ENCODE results near the gene DENND6B. TPM values are rescaled to one million over a fixed set of nuclear protein-coding genes. Genes with fewer than 3 reads are reported as not detected.

DENND6B gene
- total and polyA plus RNA-seq, 2 of the 13 experiments (the other 11 are each of a cell fraction or from before 2014, with no cell fraction given) = 0.95 to 3.8 TPM

- TF ChIP-seq ZNF639 (CRISPR knock-in tag; conservative IDR thresholded peaks at IDR 0.05) = no peak; the same call in none of the 2 replicates
- TF ChIP-seq PAX8 (CRISPR knock-in tag; IDR thresholded peaks at IDR 0.05; ENCODE audit: borderline replicate concordance) = peak; percentile 39
- peak; percentile 81; the same call in 1 of the 2 replicates for TF ChIP-seq TFDP1 (CRISPR knock-in tag; IDR thresholded peaks at IDR 0.05; ENCODE audit: borderline replicate concordance)
- no peak for TF ChIP-seq IKZF1 (IDR thresholded peaks at IDR 0.05)
- TF ChIP-seq HNF1A (IDR thresholded peaks at IDR 0.05; ENCODE audit: low read depth) = no peak
- TF ChIP-seq HNF1A (CRISPR knock-in tag; IDR thresholded peaks at IDR 0.05; ENCODE audit: borderline replicate concordance) = no peak
- TF ChIP-seq TCF7 (IDR thresholded peaks at IDR 0.05; ENCODE audit: low read depth) = no peak
- no peak for TF ChIP-seq NONO (IDR thresholded peaks at IDR 0.05)
- TF ChIP-seq NONO (CRISPR knock-in tag; conservative IDR thresholded peaks at IDR 0.05) = peak; percentile 60; the same call in 1 of the 2 replicates
- TF ChIP-seq AHR (CRISPR knock-in tag; IDR thresholded peaks at IDR 0.05) = no peak
- 0 out of 2 replicates have a peak, but pooled peaks have one; percentile 36 for TF ChIP-seq ZNF510 (CRISPR knock-in tag; IDR thresholded peaks at IDR 0.05; ENCODE audit: low read depth)
- no peak for TF ChIP-seq ZNF672 (CRISPR knock-in tag; IDR thresholded peaks at IDR 0.05)
- TF ChIP-seq ZNF773 (CRISPR knock-in tag; IDR thresholded peaks at IDR 0.05; ENCODE audit: borderline replicate concordance) = no peak
- TF ChIP-seq TGIF2 (CRISPR knock-in tag; IDR thresholded peaks at IDR 0.05) = 0 out of 2 replicates have a peak, but pooled peaks have one; percentile 70
- TF ChIP-seq, protein P1, sequence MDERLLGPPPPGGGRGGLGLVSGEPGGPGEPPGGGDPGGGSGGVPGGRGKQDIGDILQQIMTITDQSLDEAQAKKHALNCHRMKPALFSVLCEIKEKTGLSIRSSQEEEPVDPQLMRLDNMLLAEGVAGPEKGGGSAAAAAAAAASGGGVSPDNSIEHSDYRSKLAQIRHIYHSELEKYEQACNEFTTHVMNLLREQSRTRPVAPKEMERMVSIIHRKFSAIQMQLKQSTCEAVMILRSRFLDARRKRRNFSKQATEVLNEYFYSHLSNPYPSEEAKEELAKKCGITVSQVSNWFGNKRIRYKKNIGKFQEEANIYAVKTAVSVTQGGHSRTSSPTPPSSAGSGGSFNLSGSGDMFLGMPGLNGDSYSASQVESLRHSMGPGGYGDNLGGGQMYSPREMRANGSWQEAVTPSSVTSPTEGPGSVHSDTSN (CRISPR knock-in tag; IDR thresholded peaks at IDR 0.05) = no peak
- TF ChIP-seq SP140L (CRISPR knock-in tag; IDR thresholded peaks at IDR 0.05; ENCODE audit: borderline replicate concordance) = no peak
- TF ChIP-seq ZNF354B (CRISPR knock-in tag; IDR thresholded peaks at IDR 0.05) = 0 out of 2 replicates have a peak, but pooled peaks have one; percentile 19
- TF ChIP-seq ZFP36L2 (CRISPR knock-in tag; IDR thresholded peaks at IDR 0.05) = no peak
Observed at GRCh38 chr22:50293441-50294318, 33.1 kb downstream of the DENND6B start (continued).

Data from HepG2 (cell line).